ENCODE data around the gene VSIG2.
A peak's percentile ranks its signal among the peaks of the same experiment; 100 is the strongest.
"Not testable (repeated sequence)": the region's sequence is repeated elsewhere in the genome, so short reads cannot be mapped to it uniquely, and the experiment has no call there.

The VSIG2 gene

GRCh38 chr11:124751741-124752470 lies at the start of gene VSIG2:
Gene VSIG2 (minus strand): TSS chr11:124752255. CDS start chr11:124752137, 118 bp downstream.
- no peak for DNase-seq (ENCODE audit: low read depth in 3 of 3, low spot score in 1 of 3)

- DNase-seq (ENCODE audit: low read depth in 3 of 3, low spot score in 1 of 3) = no peak
Measured at GRCh38 chr11:124801014-124801413, 49.0 kb upstream of the VSIG2 start.

- DNase-seq (ENCODE audit: low read depth in 3 of 3, low spot score in 1 of 3) = peak; percentile 37 to 66 (median 52)
Measured at GRCh38 chr11:124800226-124800929, 48.3 kb upstream of the VSIG2 start, which contains the start of gene MSANTD2. Gene MSANTD2 (minus strand): TSS chr11:124800406. CDS start chr11:124800380, 26 bp downstream.

- DNase-seq (ENCODE audit: low read depth in 3 of 3, low spot score in 1 of 3) = peak in 2 of 3 donors; percentile 10 to 19
Measured at GRCh38 chr11:124799348-124800225, 47.5 kb upstream of the VSIG2 start.

GRCh38 chr11:124798991-124799347 lies 46.9 kb upstream of the VSIG2 start:
- DNase-seq (ENCODE audit: low read depth in 3 of 3, low spot score in 1 of 3) = no peak

- no peak for DNase-seq (ENCODE audit: low read depth in 3 of 3, low spot score in 1 of 3)
Measured at GRCh38 chr11:124796312-124796711, 44.3 kb upstream of the VSIG2 start.

GRCh38 chr11:124793466-124794278 lies 41.6 kb upstream of the VSIG2 start:
- DNase-seq (ENCODE audit: low read depth in 3 of 3, low spot score in 1 of 3) = no peak

- DNase-seq (ENCODE audit: low read depth in 3 of 3, low spot score in 1 of 3) = no peak
Measured at GRCh38 chr11:124791626-124792341, 39.7 kb upstream of the VSIG2 start.

- DNase-seq (ENCODE audit: low read depth in 3 of 3, low spot score in 1 of 3) = no peak
Measured at GRCh38 chr11:124788521-124788920, 36.5 kb upstream of the VSIG2 start.

GRCh38 chr11:124784051-124784450 lies 32.0 kb upstream of the VSIG2 start:
- DNase-seq (ENCODE audit: low read depth in 3 of 3, low spot score in 1 of 3) = no peak

- no peak for DNase-seq (ENCODE audit: low read depth in 3 of 3, low spot score in 1 of 3)
Measured at GRCh38 chr11:124783002-124783401, 30.9 kb upstream of the VSIG2 start.

- no peak for DNase-seq (ENCODE audit: low read depth in 3 of 3, low spot score in 1 of 3)
Measured at GRCh38 chr11:124779568-124779967, 27.5 kb upstream of the VSIG2 start.

- DNase-seq (ENCODE audit: low read depth in 3 of 3, low spot score in 1 of 3) = no peak
Measured at GRCh38 chr11:124778281-124778680, 26.2 kb upstream of the VSIG2 start.

GRCh38 chr11:124776865-124777645 lies 25.0 kb upstream of the VSIG2 start:
- no peak for DNase-seq (ENCODE audit: low read depth in 3 of 3, low spot score in 1 of 3)

- not testable (repeated sequence) for DNase-seq (ENCODE audit: low read depth in 3 of 3, low spot score in 1 of 3)
Measured at GRCh38 chr11:124770959-124771358, 18.9 kb upstream of the VSIG2 start.

GRCh38 chr11:124769806-124770774 lies 18.0 kb upstream of the VSIG2 start:
- DNase-seq (ENCODE audit: low read depth in 3 of 3, low spot score in 1 of 3) = no peak

- no peak for DNase-seq (ENCODE audit: low read depth in 3 of 3, low spot score in 1 of 3)
Measured at GRCh38 chr11:124768914-124769313, 16.9 kb upstream of the VSIG2 start.

- DNase-seq (ENCODE audit: low read depth in 3 of 3, low spot score in 1 of 3) = no peak
Measured at GRCh38 chr11:124766156-124766555, 14.1 kb upstream of the VSIG2 start.

Measured in stimulated activated CD4-positive, alpha-beta T cell treated with anti-CD3 and anti-CD28 coated beads, TNF-alpha, amount 100 ng/mL, for 1 hour (primary cell).